ENCODE data around the gene SPAG8.

SPAG8 gene

GRCh38 chr9:35812025-35812602 lies at the start of gene SPAG8:
Gene SPAG8 (minus strand): TSS chr9:35812262. CDS start chr9:35812147, 115 bp downstream.
- in situ Hi-C loops (cut with MboI; ENCODE audit: low sequenced_read_pairs, unreplicated experiment) = no loop called here
- DNase-seq (ENCODE audit: low spot score) = peak; percentile 94
- no peak for TF ChIP-seq CTCF (IDR thresholded peaks at IDR 0.05; ENCODE audit: borderline replicate concordance, control extremely low read depth, extremely low read depth, insufficient read depth, missing control alignments)

GRCh38 chr9:35861161-35861897 lies 49.3 kb upstream of the SPAG8 start:
- in situ Hi-C loops (cut with MboI; ENCODE audit: low sequenced_read_pairs, unreplicated experiment) = no loop called here
- no peak for DNase-seq (ENCODE audit: low spot score)
- TF ChIP-seq CTCF (IDR thresholded peaks at IDR 0.05; ENCODE audit: borderline replicate concordance, control extremely low read depth, extremely low read depth, insufficient read depth, missing control alignments) = no peak

GRCh38 chr9:35859990-35860339 lies 47.9 kb upstream of the SPAG8 start:
- in situ Hi-C loops (cut with MboI; ENCODE audit: low sequenced_read_pairs, unreplicated experiment) = no loop called here
- TF ChIP-seq CTCF (IDR thresholded peaks at IDR 0.05; ENCODE audit: borderline replicate concordance, control extremely low read depth, extremely low read depth, insufficient read depth, missing control alignments) = no peak
- DNase-seq (ENCODE audit: low spot score) = no peak

GRCh38 chr9:35859310-35859989 lies 47.4 kb upstream of the SPAG8 start:
- no peak for DNase-seq (ENCODE audit: low spot score)
- no peak for TF ChIP-seq CTCF (IDR thresholded peaks at IDR 0.05; ENCODE audit: borderline replicate concordance, control extremely low read depth, extremely low read depth, insufficient read depth, missing control alignments)
- in situ Hi-C loops (cut with MboI; ENCODE audit: low sequenced_read_pairs, unreplicated experiment) = no loop called here

- in situ Hi-C loops (cut with MboI; ENCODE audit: low sequenced_read_pairs, unreplicated experiment) = no loop called here
- no peak for TF ChIP-seq CTCF (IDR thresholded peaks at IDR 0.05; ENCODE audit: borderline replicate concordance, control extremely low read depth, extremely low read depth, insufficient read depth, missing control alignments)
- no peak for DNase-seq (ENCODE audit: low spot score)
Observed at GRCh38 chr9:35858458-35858857, 46.4 kb upstream of the SPAG8 start.

- in situ Hi-C loops (cut with MboI; ENCODE audit: low sequenced_read_pairs, unreplicated experiment) = no loop called here
- no peak for DNase-seq (ENCODE audit: low spot score)
Observed at GRCh38 chr9:35856882-35857281, 44.8 kb upstream of the SPAG8 start.

More at GRCh38 chr9:35856882-35857281, 44.8 kb upstream of the SPAG8 start:
- TF ChIP-seq CTCF (IDR thresholded peaks at IDR 0.05; ENCODE audit: borderline replicate concordance, control extremely low read depth, extremely low read depth, insufficient read depth, missing control alignments) = no peak

Measured in GM13976 (cell line).